GM12873 (cell line): Measurements from ENCODE around the gene MTLN.

Experiments
- TF ChIP-seq, protein P1 (sequence below): IDR thresholded peaks from 2 replicates; pipeline ENCODE4 v1.5.1; 2012; ENCODE audit warnings: low read depth, mild to moderate bottlenecking, moderate library complexity, low read length, control low read depth; ENCODE audit not compliant: insufficient read depth; ENCODE audit errors: missing control alignments

MTLN gene

GRCh38 chr2:110215091-110215490 is 2.7 kb upstream of the MTLN start:
- TF ChIP-seq, protein P1, sequence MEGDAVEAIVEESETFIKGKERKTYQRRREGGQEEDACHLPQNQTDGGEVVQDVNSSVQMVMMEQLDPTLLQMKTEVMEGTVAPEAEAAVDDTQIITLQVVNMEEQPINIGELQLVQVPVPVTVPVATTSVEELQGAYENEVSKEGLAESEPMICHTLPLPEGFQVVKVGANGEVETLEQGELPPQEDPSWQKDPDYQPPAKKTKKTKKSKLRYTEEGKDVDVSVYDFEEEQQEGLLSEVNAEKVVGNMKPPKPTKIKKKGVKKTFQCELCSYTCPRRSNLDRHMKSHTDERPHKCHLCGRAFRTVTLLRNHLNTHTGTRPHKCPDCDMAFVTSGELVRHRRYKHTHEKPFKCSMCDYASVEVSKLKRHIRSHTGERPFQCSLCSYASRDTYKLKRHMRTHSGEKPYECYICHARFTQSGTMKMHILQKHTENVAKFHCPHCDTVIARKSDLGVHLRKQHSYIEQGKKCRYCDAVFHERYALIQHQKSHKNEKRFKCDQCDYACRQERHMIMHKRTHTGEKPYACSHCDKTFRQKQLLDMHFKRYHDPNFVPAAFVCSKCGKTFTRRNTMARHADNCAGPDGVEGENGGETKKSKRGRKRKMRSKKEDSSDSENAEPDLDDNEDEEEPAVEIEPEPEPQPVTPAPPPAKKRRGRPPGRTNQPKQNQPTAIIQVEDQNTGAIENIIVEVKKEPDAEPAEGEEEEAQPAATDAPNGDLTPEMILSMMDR: no peak

DNA sequence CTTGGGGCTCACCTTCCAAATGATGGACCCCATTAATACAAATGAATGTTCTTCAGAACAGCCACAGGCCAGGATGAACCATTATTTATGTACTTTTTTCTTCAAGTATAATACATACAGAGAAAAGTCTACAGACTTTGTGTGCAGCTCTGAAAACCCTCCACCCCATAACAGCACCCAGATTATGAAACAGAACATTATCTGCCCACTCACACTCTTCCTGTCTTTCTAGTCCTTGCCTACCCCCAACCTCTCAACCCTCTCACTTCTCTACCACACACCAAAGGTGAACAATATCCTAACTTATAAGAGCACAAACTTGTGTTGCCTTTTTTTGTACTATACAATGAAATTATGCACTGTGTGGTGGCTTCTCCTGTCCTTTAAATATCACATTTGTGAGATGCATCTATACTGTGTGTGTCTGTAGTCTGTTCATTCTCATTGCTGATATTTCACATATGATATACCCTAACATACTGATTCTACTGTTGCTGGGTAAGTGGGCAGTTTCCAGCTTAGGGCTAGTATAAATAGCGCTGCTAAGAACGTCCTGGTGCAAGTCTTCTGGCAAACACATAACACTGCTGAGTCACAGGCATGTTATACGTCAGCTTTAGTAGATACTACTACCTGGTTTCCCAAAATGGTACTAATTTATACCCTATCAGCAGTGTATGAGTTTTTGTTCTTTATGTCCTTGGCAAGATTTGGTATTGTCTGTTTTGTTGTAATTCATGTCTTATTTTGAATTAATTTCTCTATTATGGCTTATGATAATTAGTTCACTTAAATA is 6.5 kb downstream of the MTLN start:
- TF ChIP-seq, protein P1: no peak

DNA sequence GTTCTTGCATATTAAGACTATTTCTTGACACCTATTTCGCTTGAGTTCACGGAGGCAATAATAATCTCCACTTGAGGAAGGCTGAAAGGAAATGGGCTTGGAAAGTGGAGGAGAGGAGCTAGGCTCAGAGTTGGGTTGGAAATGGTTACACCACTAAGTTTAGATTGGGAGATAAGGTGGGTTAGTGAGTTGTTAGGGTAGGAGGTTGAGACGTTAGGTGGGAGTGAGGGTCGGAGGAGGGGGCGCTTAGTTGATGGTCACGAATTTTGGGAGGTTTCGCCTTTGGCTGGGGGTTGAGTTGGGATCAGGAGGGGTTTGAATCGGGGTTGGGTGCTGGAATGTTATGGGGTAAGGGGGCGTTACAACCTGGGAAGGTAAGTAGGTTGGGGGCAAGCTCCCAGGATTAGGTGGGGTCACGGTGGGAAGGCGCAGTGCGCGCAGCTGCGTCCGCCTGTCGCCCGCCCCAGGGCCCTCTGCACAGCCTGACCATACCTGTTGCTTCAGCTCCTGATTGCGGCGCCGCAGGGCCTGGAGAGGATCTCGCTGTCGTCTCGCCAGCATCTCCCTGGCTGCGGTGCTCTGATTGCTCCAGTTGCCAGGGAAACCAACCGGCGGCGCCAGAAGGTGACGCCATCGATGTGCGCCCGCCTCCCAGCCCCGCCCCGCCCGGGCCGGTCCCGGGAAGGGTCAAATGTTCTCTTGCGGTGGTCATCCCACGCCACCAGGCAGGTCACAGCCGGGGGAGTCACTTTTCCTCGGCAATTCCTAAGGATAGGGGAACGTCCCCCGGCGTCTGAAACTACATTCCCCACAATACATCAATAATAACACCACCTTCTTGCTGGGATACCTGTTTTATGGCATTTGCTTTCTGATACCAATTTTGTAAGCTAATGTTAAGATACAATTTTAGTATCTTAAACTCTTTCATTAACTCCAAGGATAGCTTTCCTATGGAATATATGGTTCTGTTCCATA is 7.7 kb downstream of the MTLN start, which contains the start of gene NPHP1:
NPHP1 (minus strand) TSS at position 606 of the 978 bp plus-strand sequence; CDS start at position 561, 45 bp downstream.
- TF ChIP-seq, protein P1: no peak

DNA sequence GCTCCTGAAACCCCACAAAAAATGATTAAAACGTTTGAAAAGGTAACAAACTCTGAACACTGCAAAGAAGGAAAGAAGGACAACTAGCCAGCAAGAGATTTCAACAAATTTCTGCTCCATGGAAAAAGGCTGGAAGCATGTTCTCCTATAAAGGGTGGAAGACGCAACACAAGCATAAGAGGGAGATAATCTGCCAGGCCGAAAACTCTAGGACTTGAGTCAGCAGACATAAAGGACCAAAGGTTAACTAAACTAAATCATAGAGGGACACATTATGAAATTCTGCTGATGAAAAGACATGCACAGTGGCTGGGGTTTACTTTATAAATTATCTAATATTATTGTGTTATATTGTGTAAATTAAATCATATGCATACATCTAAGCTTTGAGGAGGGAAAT is 14.3 kb downstream of the MTLN start:
- TF ChIP-seq, protein P1: no peak

DNA sequence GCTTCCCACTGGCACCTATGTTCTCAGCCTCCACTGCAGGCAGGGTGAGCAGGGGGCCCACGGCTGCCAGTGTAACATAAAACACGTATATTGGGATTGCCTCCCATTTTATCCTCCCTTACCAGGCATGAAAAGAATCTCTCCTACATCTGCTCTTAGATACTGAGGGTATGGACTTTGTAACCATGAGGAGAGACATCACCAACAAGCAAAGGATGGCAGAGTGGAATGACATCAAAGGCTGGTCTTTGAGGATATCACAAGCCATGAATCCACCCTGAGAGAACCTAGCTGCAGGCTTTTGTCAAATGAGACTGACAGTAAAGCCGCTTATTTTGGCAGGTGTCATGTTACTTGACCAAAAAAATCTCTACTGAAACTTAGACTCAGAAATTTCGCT is 14.9 kb downstream of the MTLN start:
- TF ChIP-seq, protein P1: no peak

- TF ChIP-seq, protein P1: no peak
Observed at GRCh38 chr2:110182449-110182848, 29.9 kb downstream of the MTLN start.

DNA sequence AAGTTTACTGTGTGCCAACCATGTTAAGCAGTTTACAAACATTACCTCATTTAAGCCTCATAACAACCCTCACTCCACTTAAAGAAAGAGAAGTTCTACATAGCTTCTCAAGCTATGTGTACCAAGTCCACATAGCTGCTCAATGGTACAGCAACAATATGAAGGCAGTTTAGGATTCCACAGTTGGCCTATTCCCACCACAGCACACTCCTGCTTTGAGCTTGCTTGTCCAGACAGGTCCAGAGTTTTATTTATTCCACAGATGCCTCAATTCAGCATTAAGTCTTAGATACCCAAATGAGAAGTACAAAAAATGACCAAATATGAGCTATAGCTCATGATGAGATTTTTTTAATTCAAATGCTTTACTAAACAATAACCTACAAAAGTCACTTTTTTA is 32.3 kb downstream of the MTLN start:
- TF ChIP-seq, protein P1: no peak
